Endothelial cell of umbilical vein (primary cell): Measurements from ENCODE around the gene CELSR1. TPM values are rescaled to one million over a fixed set of nuclear protein-coding genes. Genes with fewer than 3 reads are reported as not detected.

ENCODE experiments used
- BruUV-seq: library from RNA; stranded (reverse); fragments of 400-500 nt; replicated peaks from 2 replicates; lab custom pipeline; 2021; lab: Mats Ljungman, UMichigan
- CTCF ChIA-PET: fragments of 300-600, 350-600 bp; sonication (Branson Sonifier 250); formaldehyde crosslinking; loops from one replicate; lab custom pipeline; 2021; ENCODE audit warnings: antibody characterized with exemption, inconsistent platforms; lab: Charles Lee
- POLR2A ChIA-PET: fragments of 300-600, 350-600 bp; sonication (Branson Sonifier 250); formaldehyde crosslinking; loops from one replicate; lab custom pipeline; 2021; ENCODE audit warnings: antibody characterized with exemption, inconsistent platforms; lab: Charles Lee
- DNase-seq: peaks from one replicate; pipeline ENCODE4 v3.0.0-alpha.2; 2011; ENCODE audit warnings: low read depth, low spot score
- FAIRE-seq: peaks from 2 replicates; lab custom pipeline; 2011; peaks lifted over from hg19 to GRCh38; lab: Jason Lieb, UNC
- H2AFZ ChIP-seq: 2 replicates; pipeline ENCODE4 v1.6.0; 2012; ENCODE audit warnings: low read depth, low read length, control low read depth, inconsistent platforms
- H3K27ac ChIP-seq: 2 replicates; pipeline ENCODE4 v1.5.1; 2011; ENCODE audit warnings: low read depth, mild to moderate bottlenecking, control low read depth, low read length, moderate library complexity; ENCODE audit not compliant: insufficient read depth
- H3K27me3 ChIP-seq, 2 experiments: 2 replicates each; pipeline versions ENCODE4 v1.6.0 to v1.6.1; 2011; ENCODE audit warnings: low read length in 2 of 2, mixed read lengths in 1 of 2; ENCODE audit not compliant: control insufficient read depth in 2 of 2, insufficient read depth in 2 of 2
- H3K36me3 ChIP-seq, 2 experiments: 2 replicates in 1 of 2; 3 replicates in 1 of 2; pipeline ENCODE4 v1.5.1; 2011; ENCODE audit warnings: low read length in 2 of 2, mild to moderate bottlenecking in 1 of 2, moderate library complexity in 1 of 2; ENCODE audit not compliant: control insufficient read depth in 2 of 2, insufficient read depth in 2 of 2; ENCODE audit errors: extremely low read depth in 1 of 2
- H3K4me1 ChIP-seq: 3 replicates; pipeline ENCODE4 v1.5.1; 2011; ENCODE audit warnings: mild to moderate bottlenecking, low read length; ENCODE audit not compliant: control insufficient read depth, insufficient read depth; ENCODE audit errors: extremely low read depth
- H3K4me2 ChIP-seq: 2 replicates; pipeline ENCODE4 v1.6.1; 2011; ENCODE audit warnings: low read length, control low read depth, mixed read lengths; ENCODE audit not compliant: insufficient read depth
- H3K4me3 ChIP-seq, 3 experiments: fragments of 200-600 bp in 1 of 3; sonication (generic), shearing (Covaris generic) in 1 of 3; replicated peaks in 1 of 3; 2 replicates each; pipeline ENCODE4 v1.5.1; 2011 to 2016; ENCODE audit warnings: control low read depth in 3 of 3, low read length in 3 of 3, mild to moderate bottlenecking in 2 of 3, inconsistent platforms in 1 of 3, low read depth in 1 of 3, moderate library complexity in 1 of 3; ENCODE audit not compliant: insufficient read depth in 1 of 3
- H3K79me2 ChIP-seq: 2 replicates; pipeline ENCODE4 v1.6.0; 2012; ENCODE audit warnings: low read length, inconsistent platforms; ENCODE audit not compliant: control insufficient read depth, insufficient read depth
- H3K9ac ChIP-seq: replicated peaks from 2 replicates; pipeline ENCODE3; 2011; ENCODE audit warnings: low read length, control low read depth; ENCODE audit not compliant: insufficient read depth; ENCODE audit errors: extremely low read depth
- H3K9me1 ChIP-seq: replicated peaks from 3 replicates; pipeline ENCODE4 v1.6.0; 2011; ENCODE audit warnings: mild to moderate bottlenecking, low read length; ENCODE audit not compliant: control insufficient read depth, insufficient read depth; ENCODE audit errors: extremely low read depth
- H3K9me3 ChIP-seq: replicated peaks from 2 replicates; pipeline ENCODE4 v1.5.1; 2012; ENCODE audit warnings: low read length, inconsistent platforms; ENCODE audit not compliant: control insufficient read depth, insufficient read depth
- H4K20me1 ChIP-seq: replicated peaks from 2 replicates; pipeline ENCODE3; 2011; ENCODE audit warnings: mild to moderate bottlenecking, low read length; ENCODE audit not compliant: control insufficient read depth, insufficient read depth; ENCODE audit errors: extremely low read depth
- FOS ChIP-seq: IDR thresholded peaks from 2 replicates; pipeline ENCODE4 v1.6.1; 2011; ENCODE audit warnings: mild to moderate bottlenecking, low read length, moderate library complexity, borderline replicate concordance; ENCODE audit not compliant: insufficient read depth
- POLR2A ChIP-seq: IDR thresholded peaks from 2 replicates; pipeline ENCODE4 v1.6.1; 2012; ENCODE audit warnings: low read depth, mild to moderate bottlenecking, control low read depth, low read length
- dilution Hi-C: fragments of 300-500 bp; cut with MboI; formaldehyde crosslinking; loops from one replicate; pipeline ENCODE4 v1.15.0; 2019; ENCODE audit warnings: low sequenced_read_pairs; ENCODE audit not compliant: extremely low pct_ligation_motif_present
- intact Hi-C: fragments of 100-400 bp; cut with micrococcal nuclease; formaldehyde crosslinking; loops from one replicate; pipeline ENCODE4 v1.10.0; 2022
- polyA plus RNA-seq, 4 experiments: library from polyadenylated mRNA; depleted of rRNA in 3 of 4; stranded (reverse) in 3 of 4; unstranded in 1 of 4; fragments of >200 nt; gene quantifications; 2 replicates each; pipeline versions ENCODE4 v1.2.1 to v1.2.3, GENCODE V29; 2011 to 2012; ENCODE audit warnings: missing spikeins in 1 of 4
- total RNA-seq: library from RNA; stranded (reverse); gene quantifications from 2 replicates; pipeline ENCODE4 v1.2.3, GENCODE V29; 2021
- TF ChIP-seq, protein P1 (sequence below): IDR thresholded peaks from 2 replicates; pipeline ENCODE4 v1.6.1; 2011; ENCODE audit not compliant: insufficient read depth, insufficient read length
- TF ChIP-seq, protein P2 (sequence below), 2 donors: IDR thresholded peaks; 1 replicate in 1 of 2; 2 replicates in 1 of 2; pipeline ENCODE4 v1.5.1; 2011; ENCODE audit warnings: low read length in 2 of 2, mild to moderate bottlenecking in 2 of 2, moderate library complexity in 2 of 2, control low read depth in 1 of 2, inconsistent platforms in 1 of 2, low read depth in 1 of 2; ENCODE audit not compliant: insufficient read depth in 1 of 2; ENCODE audit errors: extremely low read depth in 1 of 2

CELSR1 gene
- total and polyA plus RNA-seq, 2 donors (not counting 3 experiments of a cell fraction or from before 2014, with no cell fraction given): 3.7 to 5.4 TPM

DNA sequence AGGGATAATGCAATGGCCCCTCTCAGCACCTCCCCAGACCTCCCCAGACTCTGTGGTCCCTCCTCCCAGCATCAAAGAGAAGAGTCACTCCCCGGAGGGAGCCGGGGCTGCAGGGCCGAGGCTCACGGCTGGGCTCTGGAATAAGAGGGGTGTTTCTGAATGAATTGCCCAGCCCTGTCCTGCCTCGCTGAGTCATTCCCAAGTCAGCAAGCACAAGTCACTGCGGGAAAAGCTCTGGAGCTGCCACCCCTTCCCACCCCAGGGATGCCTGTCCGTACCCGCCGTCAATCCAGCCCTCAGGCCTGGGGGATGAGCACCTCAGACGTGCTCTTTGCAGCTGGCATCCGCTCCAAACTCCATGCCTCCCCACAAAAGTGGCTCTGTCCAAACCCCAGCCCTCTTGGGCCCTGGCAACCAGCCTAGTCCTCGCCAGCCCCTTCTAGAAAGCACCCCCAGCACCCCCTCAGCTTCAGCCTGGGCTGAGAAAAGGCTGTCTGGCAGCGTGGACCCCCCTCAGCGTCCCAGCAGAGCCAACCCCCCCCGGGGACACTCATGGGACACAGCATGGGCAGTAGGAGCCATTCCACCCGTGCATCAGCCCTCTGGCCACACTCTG lies 22.7 kb downstream of the CELSR1 start:
- intact Hi-C loops: no loop called here
- ChIA-PET CTCF (no interaction called here), POLR2A (no interaction called here)
- no TSS peak for BruUV-seq
- Histone ChIP-seq H3K27ac (no peak overlapping the region), H3K36me3 (no peaks in the 10 kb centered on the region), H3K27me3 (no peaks in the 10 kb centered on the region), H3K79me2 (no peaks in the 10 kb centered on the region), H4K20me1 (no peaks in the 10 kb centered on the region), H3K9me1 (no peaks in the 10 kb centered on the region), H3K9me3 (no peaks in the 10 kb centered on the region), H3K4me3 (no peak overlapping the region), H3K9ac (no peak overlapping the region), H3K4me2 (no peak overlapping the region), H3K4me1 (peaks cover 14% of the 10 kb centered on the region), H2AFZ (no peak overlapping the region)
- dilution Hi-C loops: no loop called here
- FAIRE-seq (no peak), DNase-seq (no peak)
- TF ChIP-seq POLR2A (no peak), FOS (peak; percentile 28)
- TF ChIP-seq, protein P1, sequence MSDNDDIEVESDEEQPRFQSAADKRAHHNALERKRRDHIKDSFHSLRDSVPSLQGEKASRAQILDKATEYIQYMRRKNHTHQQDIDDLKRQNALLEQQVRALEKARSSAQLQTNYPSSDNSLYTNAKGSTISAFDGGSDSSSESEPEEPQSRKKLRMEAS: no peak

DNA sequence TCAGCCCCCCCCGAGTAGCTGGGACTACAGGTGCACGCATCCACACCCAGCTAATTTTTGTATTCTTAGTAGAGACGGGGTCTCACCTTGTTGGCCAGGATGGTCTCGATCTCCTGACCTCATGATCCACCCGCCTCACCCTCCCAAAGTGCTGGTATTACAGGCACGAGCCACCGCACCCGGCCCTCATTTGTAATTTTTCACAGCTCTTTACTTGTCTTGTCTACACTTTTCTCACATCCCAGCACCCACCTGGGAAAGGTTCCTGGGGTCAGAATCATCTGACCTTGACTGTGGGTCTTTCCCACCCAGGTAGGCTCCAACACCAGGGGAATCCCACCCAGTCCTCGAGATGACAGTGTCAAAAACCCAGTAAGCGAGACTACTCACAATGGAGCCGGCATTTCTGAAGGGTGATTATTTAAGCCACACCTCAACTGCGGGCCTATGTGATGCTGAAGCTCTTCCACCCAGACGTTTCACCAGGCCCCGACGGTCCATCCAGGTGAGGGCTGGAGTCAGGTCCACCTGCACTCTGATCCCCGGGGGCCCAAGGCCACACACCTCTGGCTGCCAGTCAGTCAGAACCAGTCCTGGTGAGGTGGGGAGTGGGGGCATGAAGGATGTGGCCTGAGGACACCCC lies 23.4 kb downstream of the CELSR1 start:
- no peaks in the 10 kb centered on the region for H4K20me1 ChIP-seq
- no peaks in the 10 kb centered on the region for H3K27me3 ChIP-seq
- intact Hi-C loops (no loop called here), dilution Hi-C loops (no loop called here)
- H3K4me3 ChIP-seq: no peak overlapping the region
- TF ChIP-seq, protein P2, sequence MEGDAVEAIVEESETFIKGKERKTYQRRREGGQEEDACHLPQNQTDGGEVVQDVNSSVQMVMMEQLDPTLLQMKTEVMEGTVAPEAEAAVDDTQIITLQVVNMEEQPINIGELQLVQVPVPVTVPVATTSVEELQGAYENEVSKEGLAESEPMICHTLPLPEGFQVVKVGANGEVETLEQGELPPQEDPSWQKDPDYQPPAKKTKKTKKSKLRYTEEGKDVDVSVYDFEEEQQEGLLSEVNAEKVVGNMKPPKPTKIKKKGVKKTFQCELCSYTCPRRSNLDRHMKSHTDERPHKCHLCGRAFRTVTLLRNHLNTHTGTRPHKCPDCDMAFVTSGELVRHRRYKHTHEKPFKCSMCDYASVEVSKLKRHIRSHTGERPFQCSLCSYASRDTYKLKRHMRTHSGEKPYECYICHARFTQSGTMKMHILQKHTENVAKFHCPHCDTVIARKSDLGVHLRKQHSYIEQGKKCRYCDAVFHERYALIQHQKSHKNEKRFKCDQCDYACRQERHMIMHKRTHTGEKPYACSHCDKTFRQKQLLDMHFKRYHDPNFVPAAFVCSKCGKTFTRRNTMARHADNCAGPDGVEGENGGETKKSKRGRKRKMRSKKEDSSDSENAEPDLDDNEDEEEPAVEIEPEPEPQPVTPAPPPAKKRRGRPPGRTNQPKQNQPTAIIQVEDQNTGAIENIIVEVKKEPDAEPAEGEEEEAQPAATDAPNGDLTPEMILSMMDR (IDR thresholded peaks at IDR 0.05; ENCODE audit: extremely low read depth in 1 of 2, insufficient read depth in 1 of 2, low read depth in 1 of 2, low read length in 2 of 2): no peak
- H3K4me1 ChIP-seq: peaks cover 14% of the 10 kb centered on the region
- BruUV-seq: no TSS peak
- no peaks in the 10 kb centered on the region for H3K9me3 ChIP-seq
- no peak overlapping the region for H3K27ac ChIP-seq
- H3K9me1 ChIP-seq: no peaks in the 10 kb centered on the region
- POLR2A ChIA-PET: no interaction called here
- DNase-seq: no peak
- H2AFZ ChIP-seq: no peak overlapping the region
- CTCF ChIA-PET: no interaction called here
- FAIRE-seq: no peak
- no peaks in the 10 kb centered on the region for H3K36me3 ChIP-seq
- H3K79me2 ChIP-seq: no peaks in the 10 kb centered on the region
- no peak overlapping the region for H3K4me2 ChIP-seq
- H3K9ac ChIP-seq: no peak overlapping the region
